DOHH2 (cell line): ENCODE results near the gene URB2.
"Not testable (repeated sequence)": the region's sequence is repeated elsewhere in the genome, so short reads cannot be mapped to it uniquely, and the experiment has no call there.

Experiments
- CTCF ChIP-seq: fragments of 200-600 bp; sonication (generic); IDR thresholded peaks from one replicate; pipeline ENCODE4 v1.5.1; 2014; ENCODE audit warnings: antibody characterized with exemption, mild to moderate bottlenecking, low read depth, low read length; ENCODE audit not compliant: poor library complexity, severe bottlenecking
- EZH2phosphoT487 ChIP-seq: fragments of 200-600 bp; sonication (generic); IDR thresholded peaks from 2 replicates; pipeline ENCODE4 v1.6.1; 2017; ENCODE audit warnings: borderline replicate concordance, mild to moderate bottlenecking, antibody characterized with exemption, low read length, moderate library complexity, mixed read lengths

- not testable (repeated sequence) for TF ChIP-seq CTCF, EZH2phosphoT487
These were observed 30.2 kb upstream of the URB2 start for GRCh38 chr1:229595876-229596275.
